Glomerular visceral epithelial cell (primary cell): Measurements from ENCODE around the gene LSM5.

Experiments used
- DNase-seq: peaks from one replicate; pipeline ENCODE4 v3.0.0-alpha.2; 2016; ENCODE audit errors: extremely low spot score

Gene LSM5

GRCh38 chr7:32462451-32462850, 27.7 kb downstream of the LSM5 start:
- no peak for DNase-seq

GRCh38 chr7:32461484-32461883, 28.7 kb downstream of the LSM5 start:
- no peak for DNase-seq

- DNase-seq, result no peak
Measured at GRCh38 chr7:32459788-32460187, 30.4 kb downstream of the LSM5 start.

- DNase-seq, result no peak
Measured at GRCh38 chr7:32458025-32458424, 32.2 kb downstream of the LSM5 start.

GRCh38 chr7:32453341-32454011, 36.7 kb downstream of the LSM5 start:
- DNase-seq, result no peak

GRCh38 chr7:32447218-32447617, 43.0 kb downstream of the LSM5 start:
- no peak for DNase-seq

GRCh38 chr7:32436146-32436928, 53.8 kb downstream of the LSM5 start:
- DNase-seq, result no peak
